NB4 (cell line): Measurements from ENCODE around the gene FXYD2.

Experiments
- DNase-seq: peaks from one replicate; pipeline ENCODE4 v3.0.0; 2010; ENCODE audit warnings: low read depth
- H3K4me3 ChIP-seq: one replicate; pipeline ENCODE4 v1.5.1; 2011; ENCODE audit warnings: mild to moderate bottlenecking, low read depth, low read length, moderate library complexity
- CTCF ChIP-seq: IDR thresholded peaks from one replicate; pipeline ENCODE4 v1.5.1; 2012; ENCODE audit warnings: low read depth, low read length
- MAX ChIP-seq: IDR thresholded peaks from 2 replicates; pipeline ENCODE4 v1.6.1; 2011; ENCODE audit warnings: low read depth, low read length
- MYC ChIP-seq: IDR thresholded peaks from 2 replicates; pipeline ENCODE4 v1.6.1; 2011; ENCODE audit warnings: low read depth, low read length
- POLR2A ChIP-seq: IDR thresholded peaks from 2 replicates; pipeline ENCODE4 v1.6.1; 2011; ENCODE audit warnings: mild to moderate bottlenecking; ENCODE audit not compliant: insufficient read length; ENCODE audit errors: extremely low read depth

The FXYD2 gene

GRCh38 chr11:117859488-117860112 lies 35.1 kb upstream of the FXYD2 start:
- no peak overlapping the region for H3K4me3 ChIP-seq
- TF ChIP-seq MYC: no peak
- no peak for TF ChIP-seq POLR2A
- no peak for TF ChIP-seq CTCF
- TF ChIP-seq MAX: no peak
- no peak for DNase-seq

GRCh38 chr11:117859061-117859460 lies 34.5 kb upstream of the FXYD2 start:
- no peak for TF ChIP-seq MAX
- TF ChIP-seq MYC: no peak
- TF ChIP-seq CTCF: no peak
- TF ChIP-seq POLR2A: no peak

GRCh38 chr11:117857734-117858414 lies 33.3 kb upstream of the FXYD2 start:
- H3K4me3 ChIP-seq: no peak overlapping the region
- TF ChIP-seq MYC: no peak
- DNase-seq: no peak

More at GRCh38 chr11:117859061-117859460, 34.5 kb upstream of the FXYD2 start:
- no peak for DNase-seq
- no peak overlapping the region for H3K4me3 ChIP-seq

- H3K4me3 ChIP-seq: no peak overlapping the region
- DNase-seq: no peak
- TF ChIP-seq MAX (no peak), CTCF (no peak), POLR2A (no peak), MYC (no peak)
Measured at GRCh38 chr11:117855912-117856651, 31.5 kb upstream of the FXYD2 start.

GRCh38 chr11:117855186-117855845 lies 30.8 kb upstream of the FXYD2 start:
- TF ChIP-seq MAX (no peak), CTCF (no peak), MYC (no peak), POLR2A (no peak)
- no peak overlapping the region for H3K4me3 ChIP-seq
- no peak for DNase-seq

GRCh38 chr11:117852309-117852708 lies 27.8 kb upstream of the FXYD2 start:
- DNase-seq: no peak
- H3K4me3 ChIP-seq: no peak overlapping the region
- TF ChIP-seq MAX: no peak
